NCI-H345 treated with DMSO at 0.1 percent for 48 hours (cell line): Measurements from ENCODE around the gene DMXL2.
"Not testable (repeated sequence)": the region's sequence is repeated elsewhere in the genome, so short reads cannot be mapped to it uniquely, and the experiment has no call there.

Experiments used
- DNase-seq: peaks from one replicate; lab custom pipeline; 2025; ENCODE audit not compliant: unreplicated experiment; lab: John Stamatoyannopoulos, UW

DMXL2 gene

GRCh38 chr15:51576286-51576850 lies 46.2 kb downstream of the DMXL2 start:
- DNase-seq, result no peak

DNA sequence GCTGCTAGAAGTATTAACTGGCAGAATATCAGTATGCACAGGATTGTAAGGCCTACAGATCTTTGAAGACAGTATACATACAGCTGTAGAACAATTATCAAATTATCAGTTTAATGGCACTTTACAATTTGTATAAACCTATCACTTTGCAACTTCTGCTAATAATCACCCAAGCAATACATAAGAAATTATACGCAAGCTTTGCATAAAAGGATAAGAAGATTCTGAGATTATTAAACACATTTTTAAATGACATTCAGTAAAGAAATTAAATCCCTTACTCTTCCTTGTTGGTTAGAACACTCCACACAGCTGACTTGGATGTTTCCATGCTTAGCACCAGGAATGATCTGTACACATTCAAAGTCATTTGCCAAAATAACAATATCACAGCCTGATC lies 46.8 kb downstream of the DMXL2 start:
- DNase-seq, result no peak

GRCh38 chr15:51573352-51573751 lies 49.2 kb downstream of the DMXL2 start:
- not testable (repeated sequence) for DNase-seq

DNA sequence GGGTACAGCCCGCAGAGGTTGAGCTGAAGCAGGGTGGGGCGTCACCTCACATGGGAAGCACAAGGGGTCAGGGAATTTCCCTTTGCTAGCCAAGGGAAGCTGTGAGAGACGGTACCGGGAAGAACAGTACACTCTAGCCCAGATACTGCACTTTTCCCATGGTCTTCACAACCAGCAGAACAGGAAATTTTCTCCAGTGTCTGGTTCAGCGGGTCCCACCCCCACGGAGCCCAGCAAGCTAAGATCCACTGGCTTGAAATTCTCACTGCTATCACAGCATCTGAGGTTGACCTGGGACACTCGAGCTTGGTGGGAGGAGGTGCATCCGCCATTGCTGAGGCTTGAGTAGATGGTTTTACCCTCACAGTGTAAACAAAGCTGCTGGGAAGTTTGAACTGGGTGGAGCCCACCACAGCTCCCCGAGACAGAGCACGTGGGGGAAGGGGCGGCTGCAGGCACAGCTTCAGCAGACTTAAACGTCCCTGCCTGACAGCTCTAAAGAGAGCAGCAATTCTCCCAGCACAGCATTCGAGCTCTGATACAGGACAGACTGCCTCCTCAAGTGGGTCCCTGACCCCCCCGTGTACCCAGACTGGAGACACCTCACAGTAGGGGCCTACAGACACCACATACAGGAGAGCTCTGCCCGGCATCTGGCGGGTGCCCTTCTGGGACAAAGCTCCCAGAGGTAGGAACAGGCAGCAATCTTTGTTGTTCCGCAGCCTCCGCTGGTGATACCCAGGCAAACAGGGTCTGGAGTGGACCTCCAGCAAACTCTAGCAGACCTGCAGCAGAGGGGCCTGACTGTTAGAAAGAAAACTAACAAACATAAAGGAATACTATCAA lies 53.4 kb downstream of the DMXL2 start:
- DNase-seq, result not testable (repeated sequence)

DNA sequence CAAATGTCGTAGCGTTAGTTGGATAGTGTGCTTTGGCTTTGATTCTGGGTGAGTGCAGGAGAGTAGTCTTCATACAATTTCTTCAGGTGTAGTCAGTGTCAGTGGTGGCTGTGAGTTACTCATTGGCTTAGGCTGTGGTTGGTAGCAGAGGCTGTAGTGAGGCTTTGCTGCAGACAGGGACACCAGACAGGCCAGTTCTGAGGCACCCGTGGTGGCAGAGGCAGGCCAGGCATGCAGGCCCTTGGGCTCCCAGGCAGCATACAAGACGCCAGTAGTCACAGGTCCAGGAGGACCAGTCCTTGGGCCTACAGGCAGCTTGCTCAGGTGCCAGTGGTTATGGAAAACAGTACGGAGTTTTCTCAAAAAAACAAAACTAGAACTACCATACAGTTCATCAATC lies 61.3 kb downstream of the DMXL2 start:
- DNase-seq, result no peak

- no peak for DNase-seq
Measured at GRCh38 chr15:51558876-51559275, 63.7 kb downstream of the DMXL2 start.

DNA sequence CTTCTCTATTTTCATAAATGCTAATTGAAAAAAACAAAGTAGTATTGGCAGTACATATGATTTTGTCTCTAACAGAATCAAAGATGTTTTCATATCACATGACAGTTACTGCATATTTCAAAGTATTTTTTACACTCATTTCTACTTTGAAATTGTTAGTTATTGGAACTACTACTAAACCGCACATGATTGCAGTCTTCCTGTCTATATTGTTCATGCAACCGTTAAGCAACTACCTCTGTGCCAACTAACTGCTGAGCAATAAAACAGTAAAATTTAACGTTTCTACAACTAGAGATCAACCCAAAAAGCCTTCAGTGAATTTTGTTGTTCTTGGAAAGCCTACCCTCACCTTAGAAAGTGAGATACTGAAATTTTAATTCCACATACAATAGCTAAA lies 64.2 kb downstream of the DMXL2 start:
- no peak for DNase-seq

GRCh38 chr15:51550841-51551240 lies 71.7 kb downstream of the DMXL2 start:
- no peak for DNase-seq

DNA sequence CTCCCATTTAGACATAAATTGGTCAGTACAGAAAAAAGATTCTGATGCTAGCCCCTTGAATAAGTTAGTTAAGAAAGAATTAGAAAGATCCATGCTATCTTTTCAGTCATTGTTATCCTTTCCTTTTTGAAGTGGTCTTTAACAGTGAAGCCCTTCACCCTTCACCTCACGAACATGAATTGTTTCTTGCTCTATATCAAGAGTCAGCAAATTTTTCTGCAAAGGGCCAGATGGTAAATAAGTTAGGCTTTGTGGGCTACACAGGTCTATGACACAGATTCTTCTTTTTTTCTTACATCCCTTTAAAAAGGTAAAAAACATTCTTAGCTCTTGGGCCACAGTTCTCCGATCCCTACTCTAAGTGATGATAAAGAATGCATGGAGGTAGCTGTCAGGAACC lies 74.9 kb downstream of the DMXL2 start:
- no peak for DNase-seq

GRCh38 chr15:51536965-51537574 lies 85.5 kb downstream of the DMXL2 start:
- no peak for DNase-seq

DNA sequence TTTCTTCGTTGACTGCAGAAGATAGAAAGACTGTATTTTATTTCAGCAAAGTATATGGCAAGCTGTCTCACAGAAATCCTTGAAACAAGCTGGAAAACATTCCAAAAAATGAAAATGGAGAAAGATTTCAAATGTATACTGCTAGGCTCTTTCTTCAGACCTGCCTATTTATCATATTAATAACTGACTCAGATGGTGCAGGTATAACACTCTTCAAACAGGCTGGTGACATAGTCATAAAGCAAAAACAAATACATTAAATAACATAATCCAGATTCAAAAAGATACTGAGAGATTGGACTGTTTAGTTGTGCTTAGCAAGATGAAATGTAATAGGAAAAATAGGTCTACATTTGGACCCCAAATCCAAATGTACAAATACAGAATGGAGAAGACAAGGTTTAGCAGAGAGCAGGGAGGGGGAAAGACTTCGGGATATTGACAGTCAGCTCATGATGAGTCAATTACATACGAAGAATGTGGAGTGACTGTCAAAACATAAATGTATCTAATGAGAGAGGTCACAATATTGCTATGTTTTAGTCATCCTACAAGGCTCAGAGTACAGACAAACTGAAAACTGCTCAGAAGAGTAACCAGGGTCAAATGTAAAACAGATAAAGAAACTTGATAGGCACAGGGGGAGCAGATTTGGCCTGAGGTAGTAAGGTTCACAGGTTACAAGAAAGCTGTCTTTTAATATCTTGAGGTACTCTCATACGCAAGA lies 88.7 kb downstream of the DMXL2 start:
- no peak for DNase-seq

DNA sequence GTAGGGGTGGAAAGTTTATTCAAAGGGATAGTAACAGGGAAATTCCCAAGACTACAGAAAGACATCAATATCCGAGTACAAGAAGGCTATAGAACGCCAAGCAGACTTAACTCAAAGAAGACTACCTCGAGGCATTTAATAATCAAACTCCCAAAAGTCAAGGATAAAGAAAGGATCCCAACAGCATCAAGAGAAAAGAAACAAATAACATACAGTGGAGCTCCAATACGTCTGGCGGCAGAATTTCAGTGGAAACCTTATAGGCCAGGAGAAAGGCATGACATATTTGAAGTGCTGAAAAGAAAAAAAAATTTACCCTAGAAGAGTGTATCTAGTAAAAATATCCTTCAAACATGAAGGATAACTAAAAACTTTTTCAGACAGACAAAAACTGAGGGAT lies 95.6 kb downstream of the DMXL2 start:
- DNase-seq, result no peak

DNA sequence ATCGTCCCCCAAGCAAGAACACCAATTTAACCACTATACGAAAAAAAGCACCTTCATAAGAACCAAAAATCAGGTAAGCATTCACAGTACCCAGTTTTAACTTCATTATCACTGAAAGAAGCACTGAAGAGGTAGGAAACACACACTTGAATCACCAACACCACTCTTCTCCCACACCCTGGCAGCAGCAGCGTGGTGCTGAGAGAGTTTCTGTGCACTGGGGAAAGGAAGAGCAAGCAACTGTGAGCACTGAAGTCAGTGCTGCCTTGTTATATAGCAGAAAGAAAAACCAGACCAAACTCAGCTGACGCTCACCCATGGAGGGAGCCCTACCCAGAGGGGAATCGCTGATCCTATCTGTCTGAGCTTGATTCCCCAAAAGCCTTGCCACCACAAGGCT lies 98.2 kb downstream of the DMXL2 start:
- no peak for DNase-seq

GRCh38 chr15:51516291-51516690 lies 106.3 kb downstream of the DMXL2 start:
- no peak for DNase-seq

DNA sequence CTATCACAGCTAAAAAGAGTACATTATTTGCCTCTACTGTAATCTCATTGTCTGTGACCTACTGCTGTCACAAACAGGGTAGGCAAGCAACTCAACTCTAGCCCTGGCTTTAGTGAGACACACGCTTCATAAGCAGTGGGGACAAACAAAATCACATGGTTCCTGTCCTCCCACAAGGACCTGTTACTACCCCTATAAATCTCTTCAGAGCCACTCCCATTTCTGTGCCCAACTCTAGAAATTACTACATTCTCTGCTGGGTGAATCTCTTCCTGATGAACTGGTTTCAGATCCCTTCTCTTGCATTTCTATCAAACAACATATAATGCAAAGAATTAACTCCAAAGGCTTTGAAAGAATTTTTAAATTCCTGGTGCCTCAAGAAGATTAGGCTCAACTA lies 117.3 kb downstream of the DMXL2 start:
- DNase-seq, result no peak

GRCh38 chr15:51503003-51503402 lies 119.6 kb downstream of the DMXL2 start:
- no peak for DNase-seq

DNA sequence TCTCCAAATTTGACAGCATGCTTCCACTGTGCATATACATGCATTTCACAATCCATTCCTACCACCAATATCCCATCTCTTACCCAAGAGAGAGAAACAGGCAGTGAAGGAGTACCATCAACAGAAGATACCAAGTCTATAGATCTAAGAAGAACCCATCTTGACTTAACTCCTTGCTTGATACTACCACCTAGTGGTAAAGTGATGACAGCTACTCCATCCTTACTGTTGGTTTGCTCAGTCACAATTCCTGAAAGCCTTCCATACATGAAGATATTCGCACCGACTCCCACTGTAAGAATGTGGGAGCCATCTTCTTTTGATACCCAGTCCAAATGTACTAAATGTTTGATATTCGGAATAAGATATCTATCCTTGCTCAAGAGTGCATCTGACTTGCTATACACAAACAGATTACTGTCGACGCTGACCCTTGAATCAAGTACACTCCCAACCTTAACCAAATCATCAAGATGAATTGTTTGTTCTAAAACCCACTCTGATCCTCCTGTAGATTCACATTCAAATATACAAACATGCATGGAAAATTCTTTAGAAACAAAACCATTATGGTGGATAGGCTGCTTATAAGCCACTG lies 123.1 kb downstream of the DMXL2 start:
- DNase-seq, result no peak

DNA sequence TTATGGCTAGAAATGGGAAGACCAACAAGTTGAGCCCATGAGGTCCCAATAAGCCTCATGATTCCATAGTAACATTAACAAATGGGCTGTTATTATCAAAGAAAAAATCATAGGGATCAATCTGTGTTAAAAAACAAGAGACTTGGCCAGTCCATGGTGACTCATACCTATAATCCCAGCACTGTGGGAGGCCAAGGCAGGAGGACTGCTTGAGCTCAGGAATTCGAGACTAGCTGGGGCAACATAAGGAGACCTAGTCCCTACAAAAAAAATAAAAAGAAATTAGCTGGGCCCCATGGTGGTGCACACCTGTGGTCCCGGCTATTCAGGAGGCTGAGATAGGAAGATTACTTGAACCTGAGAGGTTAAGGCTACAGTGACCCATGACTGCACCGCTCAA lies 124.8 kb downstream of the DMXL2 start:
- no peak for DNase-seq

- DNase-seq, result no peak
Measured at GRCh38 chr15:51496246-51496645, 126.3 kb downstream of the DMXL2 start.

GRCh38 chr15:51494411-51495314 lies 127.9 kb downstream of the DMXL2 start:
- no peak for DNase-seq
